ENCODE results near the gene M1AP. TPM values are rescaled to one million over a fixed set of nuclear protein-coding genes. Genes with fewer than 3 reads are reported as not detected.

M1AP gene
- total and polyA plus RNA-seq, 9 of the 15 experiments (the other 6 are each of a cell fraction or from before 2014, with no cell fraction given) = 0.06 to 0.33 (median 0.11) TPM; not detected in 4

GRCh38 chr2:74526649-74527230 is 121.4 kb downstream of the M1AP start (continued):
- TF ChIP-seq CUX1 (CRISPR knock-in tag; IDR thresholded peaks at IDR 0.05) (no peak), ARID4B (CRISPR knock-in tag; IDR thresholded peaks at IDR 0.05) (no peak)
